ENCODE results near the gene IRX4. TPM values are rescaled to one million over a fixed set of nuclear protein-coding genes. Genes with fewer than 3 reads are reported as not detected.

The IRX4 gene
- polyA plus RNA-seq, 1 of the 3 experiments (the other 2 are of a cell fraction): not detected

- Histone ChIP-seq H2AFZ (ENCODE audit: low read depth) (no peak overlapping the region), H3F3A (replicated peaks; ENCODE audit: insufficient read depth) (peaks cover 8% of the 10 kb centered on the region), H3K4me2 (no peak overlapping the region), H3K79me2 (ENCODE audit: insufficient read depth) (no peaks in the 10 kb centered on the region), H3K9ac (no peak overlapping the region), H3K27ac (ENCODE audit: low read depth in 2 of 2, low read length in 1 of 2) (no peak overlapping the region), H3K4me3 (ENCODE audit: low read depth in 2 of 2, low read length in 1 of 2) (no peak overlapping the region), H4K20me1 (ENCODE audit: insufficient read depth) (no peaks in the 10 kb centered on the region), H3K9me2 (no peaks in the 10 kb centered on the region), H3K9me3 (no peaks in the 10 kb centered on the region), H3K4me1 (ENCODE audit: control insufficient read depth in 1 of 2, insufficient read depth in 2 of 2, low read depth in 1 of 2, low read length in 1 of 2) (no peaks in the 10 kb centered on the region), H3K36me3 (replicated peaks in 1 of 2; ENCODE audit: control insufficient read depth in 1 of 2, insufficient read depth in 2 of 2, low read length in 1 of 2) (no peaks in the 10 kb centered on the region), H3K27me3 (ENCODE audit: insufficient read depth) (peaks cover 57% of the 10 kb centered on the region; the same call in 1 of the 2 replicates)
- no peak for TF ChIP-seq RFX5 (IDR thresholded peaks at IDR 0.05; ENCODE audit: low read length)
- no peak for TF ChIP-seq RXRA (IDR thresholded peaks at IDR 0.05; ENCODE audit: borderline replicate concordance, low read depth)
- no peak for TF ChIP-seq POLR2AphosphoS5 (IDR thresholded peaks at IDR 0.05; ENCODE audit: low read depth, low read length)
- TF ChIP-seq EZH2phosphoT487 (IDR thresholded peaks at IDR 0.05; ENCODE audit: borderline replicate concordance, low read depth): no peak
- no peak for TF ChIP-seq TCF12 (IDR thresholded peaks at IDR 0.05)
- TF ChIP-seq CHD2 (IDR thresholded peaks at IDR 0.05; ENCODE audit: low read length, partially characterized antibody): no peak
- TF ChIP-seq, protein P1, sequence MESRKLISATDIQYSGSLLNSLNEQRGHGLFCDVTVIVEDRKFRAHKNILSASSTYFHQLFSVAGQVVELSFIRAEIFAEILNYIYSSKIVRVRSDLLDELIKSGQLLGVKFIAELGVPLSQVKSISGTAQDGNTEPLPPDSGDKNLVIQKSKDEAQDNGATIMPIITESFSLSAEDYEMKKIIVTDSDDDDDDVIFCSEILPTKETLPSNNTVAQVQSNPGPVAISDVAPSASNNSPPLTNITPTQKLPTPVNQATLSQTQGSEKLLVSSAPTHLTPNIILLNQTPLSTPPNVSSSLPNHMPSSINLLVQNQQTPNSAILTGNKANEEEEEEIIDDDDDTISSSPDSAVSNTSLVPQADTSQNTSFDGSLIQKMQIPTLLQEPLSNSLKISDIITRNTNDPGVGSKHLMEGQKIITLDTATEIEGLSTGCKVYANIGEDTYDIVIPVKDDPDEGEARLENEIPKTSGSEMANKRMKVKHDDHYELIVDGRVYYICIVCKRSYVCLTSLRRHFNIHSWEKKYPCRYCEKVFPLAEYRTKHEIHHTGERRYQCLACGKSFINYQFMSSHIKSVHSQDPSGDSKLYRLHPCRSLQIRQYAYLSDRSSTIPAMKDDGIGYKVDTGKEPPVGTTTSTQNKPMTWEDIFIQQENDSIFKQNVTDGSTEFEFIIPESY (IDR thresholded peaks at IDR 0.05; ENCODE audit: borderline replicate concordance, low read depth): no peak
- TF ChIP-seq FOXJ3 (CRISPR knock-in tag; IDR thresholded peaks at IDR 0.05): no peak
- TF ChIP-seq, protein P2, sequence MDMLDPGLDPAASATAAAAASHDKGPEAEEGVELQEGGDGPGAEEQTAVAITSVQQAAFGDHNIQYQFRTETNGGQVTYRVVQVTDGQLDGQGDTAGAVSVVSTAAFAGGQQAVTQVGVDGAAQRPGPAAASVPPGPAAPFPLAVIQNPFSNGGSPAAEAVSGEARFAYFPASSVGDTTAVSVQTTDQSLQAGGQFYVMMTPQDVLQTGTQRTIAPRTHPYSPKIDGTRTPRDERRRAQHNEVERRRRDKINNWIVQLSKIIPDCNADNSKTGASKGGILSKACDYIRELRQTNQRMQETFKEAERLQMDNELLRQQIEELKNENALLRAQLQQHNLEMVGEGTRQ (IDR thresholded peaks at IDR 0.05; ENCODE audit: borderline replicate concordance, low read depth, low read length): no peak
- no peak for TF ChIP-seq NFIC (IDR thresholded peaks at IDR 0.05; ENCODE audit: borderline replicate concordance)
- TF ChIP-seq MEF2A (IDR thresholded peaks at IDR 0.05; ENCODE audit: borderline replicate concordance, low read depth): no peak
- 14% methylated on average over 16 of the region's 27 CpGs for WGBS (ENCODE audit: low lambda C conversion rate)
- POLR2A ChIA-PET: no interaction called here
- DNase-seq: no peak
- CTCF ChIA-PET: no interaction called here
Observed at GRCh38 chr5:1930501-1930879, 47.8 kb upstream of the IRX4 start.

DNA sequence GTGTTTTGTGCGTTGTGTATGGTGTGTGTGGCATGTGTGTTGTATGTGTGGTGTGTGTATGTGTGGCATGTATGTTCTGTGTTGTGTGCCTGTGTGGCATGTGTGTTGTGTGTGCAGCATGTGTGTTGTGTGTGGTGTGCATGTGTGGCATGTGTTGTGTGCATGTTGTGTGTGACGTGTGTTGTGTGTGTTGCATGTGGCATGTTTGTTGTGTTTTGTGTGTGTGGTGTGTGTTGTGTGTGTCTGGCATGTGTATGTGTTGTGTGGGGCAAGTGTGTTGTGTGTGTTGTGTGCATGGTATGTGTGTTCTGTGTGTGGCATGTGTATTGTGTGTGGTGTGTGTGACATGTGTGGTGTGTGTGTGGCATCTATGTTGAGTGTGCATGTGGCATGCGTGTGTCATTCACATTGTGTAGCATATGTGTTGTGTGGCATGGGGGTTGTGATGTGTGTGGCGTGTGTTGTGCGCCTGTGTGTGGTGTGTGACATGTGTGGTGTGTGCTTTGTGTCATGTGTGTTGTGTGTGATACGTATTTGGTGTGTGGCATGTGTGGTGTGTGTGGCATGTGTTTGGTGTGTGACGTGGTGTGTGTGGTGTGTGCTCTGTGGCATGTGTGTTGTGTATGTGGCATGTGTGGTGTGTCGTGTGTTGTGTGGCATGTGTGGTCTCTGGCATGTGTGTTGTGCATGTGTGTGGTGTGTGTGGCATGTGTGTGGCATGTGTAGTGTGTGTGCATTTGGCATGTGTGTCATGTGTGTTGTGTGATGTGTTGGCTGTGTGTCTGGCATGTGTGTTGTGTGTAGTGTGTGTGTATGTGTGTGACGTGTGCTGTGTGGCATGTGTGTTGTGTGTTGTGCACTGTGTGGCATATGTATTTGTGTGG lies 46.6 kb upstream of the IRX4 start:
- Histone ChIP-seq H3K9me2 (no peaks in the 10 kb centered on the region), H3K4me3 (ENCODE audit: low read depth in 2 of 2, low read length in 1 of 2) (no peak overlapping the region), H3K27me3 (ENCODE audit: insufficient read depth) (peaks cover 53% of the 10 kb centered on the region; the same call in 1 of the 2 replicates), H3K36me3 (replicated peaks in 1 of 2; ENCODE audit: control insufficient read depth in 1 of 2, insufficient read depth in 2 of 2, low read length in 1 of 2) (no peaks in the 10 kb centered on the region), H3K27ac (ENCODE audit: low read depth in 2 of 2, low read length in 1 of 2) (no peak overlapping the region), H2AFZ (ENCODE audit: low read depth) (no peak overlapping the region), H3K9ac (no peak overlapping the region), H4K20me1 (ENCODE audit: insufficient read depth) (no peaks in the 10 kb centered on the region), H3K79me2 (ENCODE audit: insufficient read depth) (no peaks in the 10 kb centered on the region), H3K4me2 (no peak overlapping the region), H3F3A (replicated peaks; ENCODE audit: insufficient read depth) (peaks cover 8% of the 10 kb centered on the region), H3K9me3 (no peaks in the 10 kb centered on the region), H3K4me1 (ENCODE audit: control insufficient read depth in 1 of 2, insufficient read depth in 2 of 2, low read depth in 1 of 2, low read length in 1 of 2) (no peaks in the 10 kb centered on the region)
- ChIA-PET POLR2A (no interaction called here), CTCF (no interaction called here)
- 37% methylated on average over 9 of the region's 9 CpGs for WGBS (ENCODE audit: low lambda C conversion rate)
- DNase-seq: no peak
- TF ChIP-seq FOXJ3 (CRISPR knock-in tag; IDR thresholded peaks at IDR 0.05) (no peak), RFX5 (IDR thresholded peaks at IDR 0.05; ENCODE audit: low read length) (no peak), IRF3 (IDR thresholded peaks at IDR 0.05; ENCODE audit: low read depth, low read length) (no peak), FOSL2 (IDR thresholded peaks at IDR 0.05; ENCODE audit: borderline replicate concordance, low read depth) (no peak), RCOR1 (IDR thresholded peaks at IDR 0.05; ENCODE audit: low read length) (no peak), TAF1 (IDR thresholded peaks at IDR 0.05; ENCODE audit: borderline replicate concordance, low read depth, low read length) (no peak), SIN3A (IDR thresholded peaks at IDR 0.05; ENCODE audit: borderline replicate concordance, low read depth, low read length) (no peak), SMC3 (IDR thresholded peaks at IDR 0.05; ENCODE audit: low read depth, low read length) (no peak), ELF1 (IDR thresholded peaks at IDR 0.05) (no peak), FOXM1 (IDR thresholded peaks at IDR 0.05; ENCODE audit: low read depth) (no peak), TEAD4 (IDR thresholded peaks at IDR 0.05; ENCODE audit: borderline replicate concordance, insufficient read depth) (no peak), USF1 (IDR thresholded peaks at IDR 0.05; ENCODE audit: borderline replicate concordance, low read depth) (no peak), RAD21 (IDR thresholded peaks at IDR 0.05; ENCODE audit: low read length) (no peak)
- TF ChIP-seq, protein P3, sequence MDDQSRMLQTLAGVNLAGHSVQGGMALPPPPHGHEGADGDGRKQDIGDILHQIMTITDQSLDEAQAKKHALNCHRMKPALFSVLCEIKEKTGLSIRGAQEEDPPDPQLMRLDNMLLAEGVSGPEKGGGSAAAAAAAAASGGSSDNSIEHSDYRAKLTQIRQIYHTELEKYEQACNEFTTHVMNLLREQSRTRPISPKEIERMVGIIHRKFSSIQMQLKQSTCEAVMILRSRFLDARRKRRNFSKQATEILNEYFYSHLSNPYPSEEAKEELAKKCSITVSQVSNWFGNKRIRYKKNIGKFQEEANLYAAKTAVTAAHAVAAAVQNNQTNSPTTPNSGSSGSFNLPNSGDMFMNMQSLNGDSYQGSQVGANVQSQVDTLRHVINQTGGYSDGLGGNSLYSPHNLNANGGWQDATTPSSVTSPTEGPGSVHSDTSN (IDR thresholded peaks at IDR 0.05): no peak

Measured in SK-N-SH (cell line).